ENCODE data around the gene FRMD3.

The FRMD3 gene

DNA sequence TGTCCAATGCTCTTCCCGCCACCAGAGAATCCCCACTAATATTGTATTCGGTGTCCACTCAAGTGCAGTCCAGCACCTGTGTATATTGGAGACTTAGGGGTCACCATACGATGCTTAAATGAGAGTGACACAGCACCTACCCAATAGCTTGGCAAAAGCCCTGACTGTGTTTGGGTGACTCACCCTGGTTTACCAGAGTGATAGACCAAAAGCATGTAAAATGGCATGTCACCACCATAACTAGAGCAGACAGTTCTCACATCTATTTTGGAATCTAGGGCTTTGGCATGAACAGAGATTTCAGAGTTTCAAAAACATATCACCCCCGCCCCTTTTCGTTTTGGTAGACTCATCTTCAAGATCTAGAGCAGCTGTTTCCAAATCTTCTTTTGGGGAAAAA lies 257.9 kb downstream of the FRMD3 start:
- no peak for DNase-seq

DNA sequence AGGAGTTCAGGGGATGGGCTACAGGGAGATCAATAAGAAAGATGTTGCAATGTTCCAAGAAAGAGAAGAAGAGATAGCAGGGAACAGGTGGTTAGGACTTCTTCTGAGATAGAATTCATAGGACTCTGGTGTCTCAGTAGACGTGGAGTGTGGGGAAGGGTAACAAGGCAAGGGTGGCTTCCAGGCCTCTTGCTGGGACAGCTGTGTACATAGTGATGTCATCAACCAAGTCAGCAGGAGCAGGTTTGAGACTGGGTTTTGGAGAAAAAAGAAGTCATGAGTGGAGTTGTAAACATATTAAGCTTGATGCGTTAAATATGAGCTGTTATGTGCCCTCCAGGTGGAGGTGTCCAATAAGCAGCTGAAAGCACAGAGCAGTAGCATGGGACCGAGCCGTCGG lies 263.4 kb downstream of the FRMD3 start:
- no peak for DNase-seq

DNA sequence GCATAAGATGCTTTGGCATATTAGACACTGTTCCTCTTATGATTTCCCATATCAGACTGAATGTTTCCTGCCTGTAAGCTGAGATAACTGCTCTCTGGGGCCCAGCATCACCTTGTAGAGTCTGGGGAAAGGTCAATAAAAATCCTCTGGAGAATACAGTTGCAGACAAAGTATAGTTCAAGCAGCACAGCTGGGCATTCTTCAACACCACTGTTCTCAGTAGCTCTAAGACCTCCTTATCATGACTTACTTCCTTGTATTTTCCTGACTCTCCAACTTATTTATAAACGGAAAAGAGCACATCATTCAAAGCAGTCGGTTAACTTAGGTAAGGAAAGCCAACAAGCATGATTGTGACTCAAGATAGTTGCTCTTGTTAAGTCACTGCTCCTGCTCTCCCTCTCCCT lies 266.5 kb downstream of the FRMD3 start:
- DNase-seq: no peak

DNA sequence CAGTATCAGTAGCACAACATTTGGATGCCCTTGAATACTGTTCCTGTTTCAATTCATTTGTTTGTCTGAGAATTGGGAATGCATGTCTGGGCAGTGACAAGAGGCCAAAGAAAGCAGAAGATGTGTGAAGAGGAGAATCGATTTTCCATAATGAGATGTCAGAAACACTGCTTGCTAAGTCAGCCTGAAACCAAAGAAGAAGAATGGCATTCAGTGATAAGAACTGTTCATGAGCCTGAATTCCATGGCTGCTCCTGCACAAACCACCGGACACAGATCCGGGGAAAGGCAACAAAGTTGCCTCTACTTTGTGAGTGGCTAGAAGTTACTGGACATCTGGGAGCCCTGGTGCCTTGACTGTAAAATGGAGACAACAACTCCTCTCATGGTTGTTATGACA lies 268.1 kb downstream of the FRMD3 start:
- DNase-seq: no peak

DNA sequence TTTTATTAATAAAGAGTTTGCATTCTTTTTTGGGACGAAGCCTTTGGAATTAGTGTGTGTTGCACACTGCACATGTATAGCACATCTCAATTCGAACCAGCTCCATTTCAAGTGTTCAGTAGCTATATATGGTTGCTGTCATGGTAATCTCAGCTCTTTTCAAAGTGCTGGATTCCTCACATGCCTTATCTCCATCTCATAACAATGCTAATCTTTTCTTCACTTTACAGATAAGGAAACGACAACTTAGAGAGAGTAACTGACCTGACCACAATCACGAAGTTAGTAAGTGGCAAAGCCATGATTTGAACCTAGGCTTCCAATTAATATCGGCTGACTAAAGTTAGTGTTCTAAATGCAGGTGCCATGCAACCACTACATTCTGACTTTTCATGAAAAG lies 270.5 kb downstream of the FRMD3 start:
- DNase-seq: no peak

DNA sequence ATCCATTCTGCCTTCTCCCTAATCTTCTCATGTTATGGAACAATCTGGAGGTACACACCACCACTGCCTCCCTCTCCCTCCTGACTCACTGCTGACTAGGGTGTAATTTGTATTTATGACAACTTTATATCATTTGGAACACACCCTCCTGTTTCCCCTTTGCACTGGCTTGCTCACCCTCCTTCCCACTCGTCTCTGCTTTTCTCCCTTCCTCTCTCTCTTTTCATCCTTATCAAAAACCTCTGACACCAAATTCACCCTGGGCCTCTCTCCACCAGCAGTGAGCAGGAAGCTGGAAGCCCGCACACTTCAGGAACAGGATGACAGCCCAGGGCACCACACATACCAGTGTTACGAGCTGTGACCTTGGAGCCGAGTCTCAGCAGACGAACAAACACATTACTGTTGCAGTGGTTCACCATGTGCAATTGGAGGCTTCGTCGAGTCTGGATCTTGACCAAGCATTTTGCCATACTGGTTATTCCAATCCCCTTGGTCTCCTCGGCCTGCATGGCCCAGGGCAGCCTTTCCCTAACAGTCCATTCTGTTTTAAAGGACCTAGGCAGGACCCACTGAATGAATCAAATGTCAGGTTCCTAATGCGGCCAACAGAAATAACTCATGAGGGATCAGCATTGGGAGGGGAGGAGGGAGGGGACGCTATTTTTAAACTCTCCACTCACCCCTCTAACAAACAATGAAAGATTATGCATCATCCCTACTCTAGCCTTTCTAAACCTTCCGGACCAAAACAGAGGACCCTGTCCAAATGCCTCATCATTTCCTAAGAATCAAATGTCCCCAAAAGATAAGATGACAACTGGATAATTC lies 271.3 kb downstream of the FRMD3 start:
- DNase-seq: no peak

DNA sequence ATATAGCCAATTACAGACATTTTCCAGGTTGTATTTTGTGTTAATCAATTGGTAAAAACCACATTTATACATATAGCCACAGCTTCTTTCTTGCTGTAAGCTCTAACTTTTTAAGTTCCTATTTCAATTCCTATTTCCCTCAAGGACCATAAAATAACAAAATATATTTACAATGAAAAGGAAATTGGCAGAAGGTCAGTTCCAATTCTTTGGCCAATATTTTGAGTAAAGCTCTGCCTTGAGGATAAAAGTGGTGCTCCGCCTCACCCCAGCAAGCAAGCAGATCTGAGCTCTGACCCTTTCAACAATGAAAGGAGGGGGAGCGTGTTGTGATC lies 271.9 kb downstream of the FRMD3 start:
- no peak for DNase-seq

DNA sequence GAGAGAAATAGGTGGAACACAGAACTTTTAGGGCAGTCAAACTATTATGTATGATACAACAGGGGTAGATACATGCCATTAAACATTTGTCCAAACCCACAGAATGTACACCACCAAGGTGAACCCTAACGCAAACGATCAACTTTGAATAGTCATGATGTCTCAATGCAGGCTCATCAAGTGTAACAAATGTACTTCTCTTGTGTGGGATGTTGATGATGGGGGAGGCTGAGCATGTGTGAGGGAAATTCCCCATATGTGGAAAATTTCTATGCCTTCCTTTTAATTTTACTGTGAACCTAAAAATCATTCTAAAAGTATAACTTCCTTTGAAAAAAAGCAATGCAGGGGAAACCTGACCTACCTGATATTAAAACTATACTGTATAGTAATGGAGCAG lies 273.9 kb downstream of the FRMD3 start:
- DNase-seq: no peak

DNA sequence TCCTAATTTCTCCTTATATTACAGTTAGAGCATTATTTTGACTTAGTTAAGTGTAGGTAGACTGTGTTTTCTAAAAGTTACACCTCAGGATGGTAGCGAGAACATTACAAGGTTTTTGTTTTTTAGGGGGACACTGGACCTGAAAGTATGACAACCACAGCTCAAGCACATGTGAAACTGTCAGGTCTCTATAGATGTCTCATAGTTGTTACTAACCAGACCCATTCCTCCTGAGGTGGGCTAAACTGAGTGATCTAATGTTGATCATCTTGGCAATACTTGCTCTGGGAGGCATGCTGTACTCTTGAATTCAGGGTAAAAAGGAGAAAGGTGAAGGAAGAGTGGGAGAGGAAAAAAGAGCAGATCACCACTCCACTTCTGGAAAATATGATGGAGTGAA lies 278.6 kb downstream of the FRMD3 start:
- no peak for DNase-seq

DNA sequence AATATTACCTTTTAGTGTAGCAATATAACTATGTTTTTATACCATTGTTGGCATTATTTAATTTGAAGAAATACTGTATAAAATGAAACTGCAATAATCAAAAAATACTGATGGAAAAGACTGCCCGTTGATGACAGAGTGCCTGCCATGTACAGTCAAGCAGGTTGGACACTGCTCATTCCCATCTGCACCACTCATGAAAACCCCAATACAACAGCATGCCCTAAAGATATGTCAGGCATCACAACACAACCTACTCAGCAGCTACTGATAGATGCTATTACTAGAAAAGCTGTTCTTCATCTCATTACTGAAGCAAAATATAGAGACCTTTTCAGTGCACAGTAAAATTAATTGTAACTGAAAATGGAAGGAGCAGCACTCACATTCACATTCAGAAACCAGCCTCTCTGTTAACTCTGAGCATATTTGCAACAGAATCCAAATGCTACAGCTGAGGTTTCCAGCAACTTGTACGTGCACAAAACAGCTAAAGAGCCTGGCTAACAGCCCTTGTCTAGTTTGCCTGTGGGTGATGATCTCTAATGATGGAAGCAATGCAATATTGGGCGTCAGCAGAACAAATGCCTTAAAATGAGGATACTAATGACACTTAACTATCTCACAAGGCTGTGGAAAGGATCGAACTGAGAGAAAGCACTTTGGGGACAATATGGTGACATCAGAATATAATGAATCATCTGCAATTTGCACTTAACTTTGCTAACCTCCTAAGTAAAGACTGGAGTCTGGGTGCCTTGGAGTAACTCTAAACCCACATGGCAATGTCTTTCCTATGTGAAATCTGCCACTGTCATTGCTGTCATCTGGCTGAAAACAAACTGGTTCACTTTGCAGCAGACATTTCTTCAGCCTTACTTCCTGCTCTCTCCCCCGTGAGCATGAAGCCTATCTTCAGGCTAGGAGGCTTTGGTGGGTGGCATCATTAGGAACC lies 280.0 kb downstream of the FRMD3 start:
- DNase-seq: no peak

DNA sequence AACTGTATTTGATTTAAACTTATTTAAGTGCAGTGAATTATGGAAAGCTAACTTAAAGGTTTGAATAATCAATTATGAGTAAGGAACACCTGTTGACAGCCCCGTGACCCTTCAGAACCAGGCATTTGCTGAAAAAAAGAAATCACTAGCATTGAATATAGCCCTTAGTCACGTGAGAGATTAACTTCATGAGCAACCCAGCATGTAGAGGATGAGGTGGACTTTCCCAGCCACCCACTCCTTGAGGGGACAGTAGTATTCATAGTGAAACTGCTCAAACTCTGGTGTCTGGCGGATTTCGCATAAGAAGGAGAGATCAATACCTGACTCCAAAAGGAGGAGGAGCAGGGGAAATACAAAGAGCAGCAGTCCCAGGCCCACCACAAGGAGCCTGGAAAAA lies 290.5 kb downstream of the FRMD3 start:
- no peak for DNase-seq

DNA sequence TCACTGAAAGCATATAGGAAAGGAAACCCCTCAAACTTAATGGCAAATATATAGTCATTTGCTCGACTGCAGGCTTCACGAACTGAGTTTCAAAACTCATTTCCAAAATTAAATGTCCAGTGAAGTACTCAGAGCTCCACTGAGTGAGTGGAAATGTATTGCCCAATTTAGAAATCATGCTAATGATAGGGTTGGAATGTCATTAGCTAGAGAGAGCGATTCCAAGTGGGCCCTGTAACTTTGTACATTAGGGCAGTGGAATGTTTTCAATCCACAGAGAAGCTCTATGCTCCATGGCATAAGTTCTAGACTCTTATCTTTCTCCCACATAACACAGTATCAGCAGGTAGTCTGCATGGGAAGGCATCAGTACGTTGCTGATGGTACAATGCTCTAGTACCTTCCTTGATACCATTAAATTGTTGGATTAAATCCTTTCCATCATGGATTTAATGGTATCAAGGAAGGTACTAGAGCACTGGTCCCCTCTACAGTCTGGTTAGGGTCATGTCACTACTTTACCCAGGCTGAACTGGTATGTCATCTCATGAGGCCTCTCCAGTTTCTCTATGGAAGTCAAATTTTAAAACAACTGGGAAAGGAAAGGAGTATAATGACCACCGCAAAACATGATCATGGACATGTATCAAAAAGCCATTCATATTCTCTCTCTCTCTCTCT lies 292.1 kb downstream of the FRMD3 start:
- no peak for DNase-seq

DNA sequence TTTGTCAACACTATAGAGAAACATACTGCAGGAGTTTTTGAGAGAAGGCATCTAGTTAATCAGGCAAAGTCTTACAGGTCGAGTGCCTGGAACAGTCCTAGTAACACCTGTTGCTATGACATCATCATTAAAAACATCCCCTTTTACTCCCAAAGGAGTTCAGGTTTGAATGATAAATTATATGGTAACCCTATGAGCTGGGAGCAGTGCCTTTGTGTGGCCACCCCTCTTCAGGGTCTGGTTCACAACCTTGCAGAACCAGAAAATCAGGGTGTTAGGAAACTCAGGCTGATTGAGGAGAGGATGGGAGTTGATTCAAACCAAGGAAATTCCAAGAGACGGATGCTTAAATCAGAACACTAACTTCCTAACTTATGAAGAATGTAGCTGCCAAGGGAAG lies 296.1 kb downstream of the FRMD3 start:
- DNase-seq: no peak

DNA sequence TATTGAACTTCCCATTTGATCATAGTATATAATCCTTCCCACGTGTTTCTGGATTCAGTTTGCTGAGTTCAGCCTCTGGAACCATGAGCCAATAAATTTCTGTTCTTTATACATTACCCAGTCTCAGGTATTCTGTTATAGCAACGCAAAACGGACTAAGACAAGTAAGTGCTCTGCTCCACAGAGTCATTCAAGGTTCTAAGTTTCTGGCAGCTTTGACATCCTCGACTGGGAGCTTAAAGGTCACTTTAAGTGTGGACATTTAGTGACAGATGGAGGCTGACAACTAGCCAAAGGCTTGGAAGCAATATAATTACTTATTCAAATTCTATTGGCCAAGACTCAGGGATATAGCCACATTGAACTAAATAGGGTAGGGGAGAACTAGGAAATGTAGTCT lies 297.5 kb downstream of the FRMD3 start:
- DNase-seq: no peak

DNA sequence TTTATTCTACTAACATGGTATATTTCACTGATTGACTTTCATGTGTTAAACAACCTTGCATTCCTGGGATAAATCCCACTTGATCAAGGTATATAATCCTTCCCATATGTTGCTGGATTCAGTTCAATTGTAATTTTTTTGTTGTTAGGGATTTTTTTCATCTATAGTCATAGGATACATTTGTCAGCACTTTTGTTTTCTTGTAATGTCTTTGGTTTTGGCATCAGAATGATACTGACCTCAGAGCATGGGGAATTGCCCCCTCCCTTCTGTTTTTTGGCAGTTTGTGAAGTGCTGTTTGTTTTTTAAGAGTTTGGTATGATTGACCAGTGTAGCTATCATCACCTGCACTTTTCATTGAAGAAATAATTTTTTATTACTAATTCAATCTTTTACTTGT lies 298.5 kb downstream of the FRMD3 start:
- DNase-seq: no peak

DNA sequence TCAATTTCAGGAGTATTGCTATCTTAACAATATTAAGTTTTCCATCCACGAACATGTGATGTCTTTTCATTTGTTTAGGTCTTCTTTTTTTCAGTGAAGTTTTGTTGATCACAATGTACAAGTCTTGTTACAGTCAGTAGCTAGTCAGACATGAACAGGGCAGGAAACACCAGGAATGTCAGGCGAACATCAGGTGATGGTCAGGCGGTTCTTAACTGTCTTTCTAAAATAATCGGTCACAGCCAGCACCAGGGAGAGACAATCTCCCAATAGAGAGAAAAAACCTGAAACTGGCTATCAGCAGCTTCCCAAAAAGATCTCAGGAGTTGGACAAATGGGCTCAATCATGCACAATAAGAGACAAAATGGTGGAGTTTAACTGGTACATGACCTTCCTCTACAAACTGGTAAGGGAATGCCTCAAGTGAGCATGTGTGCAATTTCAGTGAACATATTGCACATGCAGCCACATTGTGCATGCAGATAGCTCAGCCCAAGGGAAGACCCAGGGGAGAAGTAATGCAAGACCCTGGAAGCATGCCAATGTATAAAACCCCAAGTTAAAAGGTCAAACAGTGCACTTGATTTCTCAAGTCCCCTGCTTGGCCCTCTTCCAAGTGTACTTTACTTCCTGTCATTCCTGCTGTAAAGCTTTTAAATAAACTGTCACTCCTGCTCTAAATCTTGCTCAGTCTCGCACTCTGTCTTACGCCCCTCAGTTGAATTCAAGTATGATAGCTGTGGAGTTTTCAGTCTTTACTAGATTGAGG lies 299.1 kb downstream of the FRMD3 start:
- no peak for DNase-seq

DNA sequence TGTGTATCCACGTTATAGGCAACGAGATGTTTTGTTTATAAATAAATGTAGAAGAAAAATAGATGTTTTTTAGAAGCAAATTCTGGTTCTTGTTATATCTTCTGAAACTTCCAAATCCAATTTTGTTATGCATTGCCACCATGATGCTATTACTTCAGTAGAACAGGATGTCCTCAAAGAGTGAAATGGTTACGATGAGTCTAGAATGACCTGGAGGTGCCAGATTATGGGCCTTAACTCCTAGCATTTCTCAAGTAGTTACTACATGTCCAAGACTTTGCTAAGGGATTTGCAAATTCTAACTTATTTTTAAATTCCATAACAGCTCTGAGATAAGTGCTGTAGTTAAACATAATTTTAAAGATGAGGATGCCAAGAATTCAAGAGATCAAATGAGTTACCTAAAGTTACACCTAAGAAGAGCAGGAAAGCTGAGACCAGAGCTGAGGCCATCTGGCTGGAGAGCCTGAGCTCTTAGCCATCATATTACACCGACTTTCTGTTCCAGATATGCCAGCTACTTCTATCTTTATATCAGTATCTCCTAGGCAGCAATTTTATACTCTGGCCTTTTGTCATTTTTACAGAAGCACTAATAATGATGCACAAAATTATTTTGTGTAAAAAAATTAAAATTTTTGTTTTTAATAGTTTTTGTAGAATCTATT lies 302.0 kb downstream of the FRMD3 start:
- no peak for DNase-seq

DNA sequence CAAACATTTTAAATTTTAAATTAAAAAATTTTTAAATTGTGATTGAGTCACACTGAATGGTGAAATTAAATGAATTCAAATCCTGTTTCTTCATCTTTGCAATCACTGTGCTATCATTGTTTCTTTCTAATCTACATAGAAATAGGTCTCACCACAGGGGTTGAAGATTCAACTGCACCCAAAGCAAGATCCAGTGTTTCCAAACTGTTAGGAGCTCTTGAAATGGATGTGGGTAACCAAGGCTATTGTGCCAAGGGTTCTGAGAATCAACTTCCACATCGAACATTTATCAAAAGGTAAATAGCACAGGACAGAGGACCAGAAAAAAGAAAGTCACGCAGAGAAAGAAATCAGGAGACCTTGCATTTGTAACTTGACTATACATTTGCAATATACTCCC lies 302.7 kb downstream of the FRMD3 start:
- no peak for DNase-seq

DNA sequence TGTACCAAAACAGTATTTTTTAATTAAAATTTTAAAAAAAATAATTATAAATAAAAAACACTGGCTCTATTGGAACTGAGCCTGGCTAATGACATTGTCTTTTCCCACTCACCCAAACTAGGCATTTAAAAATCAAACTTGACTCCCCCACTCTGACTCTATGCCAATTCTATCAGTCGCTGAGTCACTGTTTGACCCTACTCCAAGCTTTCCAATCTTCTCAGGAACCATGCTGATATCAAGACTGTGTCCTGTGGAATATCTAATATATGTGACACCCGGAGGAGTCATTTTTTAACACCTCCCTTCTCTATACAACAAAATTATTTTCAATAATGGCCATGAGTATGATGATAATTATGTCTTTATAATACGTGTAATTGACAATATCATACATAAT lies 303.7 kb downstream of the FRMD3 start:
- no peak for DNase-seq

DNA sequence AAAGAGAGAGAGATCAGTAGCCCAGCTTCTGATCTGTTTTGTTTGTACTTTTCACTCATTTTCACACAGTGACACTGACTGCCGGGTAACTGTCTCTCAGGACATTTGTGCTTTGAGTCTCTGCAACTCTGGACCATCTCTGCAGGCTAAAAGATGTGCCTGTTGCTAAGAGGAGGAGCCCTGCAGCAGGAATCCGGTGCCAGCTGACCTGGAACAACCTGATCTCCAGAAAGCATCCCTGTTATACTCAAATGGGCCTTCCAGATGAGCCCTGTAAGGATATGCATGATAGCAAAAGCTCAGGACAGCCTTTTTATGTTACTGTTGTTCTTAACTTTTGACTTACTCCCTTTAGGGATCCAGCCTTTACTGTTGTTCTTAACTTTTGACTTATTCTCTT lies 304.6 kb downstream of the FRMD3 start:
- DNase-seq: no peak

DNA sequence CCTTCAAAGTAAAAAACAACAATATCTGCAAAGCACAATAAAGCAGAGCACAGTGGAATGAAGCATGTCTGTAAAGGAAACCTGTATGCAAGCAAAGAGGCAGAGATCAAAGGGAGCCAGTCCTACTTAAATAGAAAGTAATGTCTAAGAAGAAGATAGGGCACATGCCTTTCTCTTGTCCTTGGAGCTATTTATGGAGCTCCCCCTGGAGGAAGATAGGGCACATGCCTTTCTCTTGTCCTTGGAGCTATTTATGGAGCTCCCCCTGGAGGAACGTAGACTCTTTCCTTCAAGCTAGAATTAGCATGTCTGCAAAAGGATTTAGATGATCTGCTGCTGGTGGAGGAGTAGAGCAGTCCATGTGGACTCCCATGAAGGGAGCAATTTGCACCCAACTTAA lies 307.2 kb downstream of the FRMD3 start:
- no peak for DNase-seq

DNA sequence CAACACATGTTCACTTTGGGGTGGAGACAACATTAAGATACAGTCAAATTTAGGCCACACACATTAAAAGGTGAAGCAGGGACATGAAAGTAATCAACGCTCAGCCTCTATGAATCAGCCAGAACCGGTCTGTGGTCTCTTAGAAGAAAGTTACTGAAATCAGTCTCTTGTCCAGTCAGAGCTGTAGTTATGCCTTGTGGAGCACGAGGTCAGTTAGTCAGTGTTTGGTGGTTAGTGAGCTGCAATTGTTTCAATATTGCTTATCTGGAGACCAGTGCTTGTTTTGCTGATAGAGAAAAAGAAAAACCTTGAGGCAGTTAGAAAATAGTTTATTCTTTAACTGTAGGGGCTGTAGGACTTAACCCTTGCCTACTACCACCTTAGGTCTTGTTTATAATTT lies 317.5 kb downstream of the FRMD3 start:
- DNase-seq: no peak

Measured in C1 segment of cervical spinal cord (tissue), 14 donors.